Measurements from ENCODE around the gene C12orf43.
A peak's percentile ranks its signal among the peaks of the same experiment; 100 is the strongest.
"Not testable (repeated sequence)": the region's sequence is repeated elsewhere in the genome, so short reads cannot be mapped to it uniquely, and the experiment has no call there.

Gene C12orf43

GRCh38 chr12:121015825-121016766, at the start of gene C12orf43:
Gene C12orf43 (minus strand): TSS chr12:121016487. CDS start chr12:121016474, 13 bp downstream.
- peak; percentile 88 to 94 for DNase-seq

GRCh38 chr12:121065345-121065744, 49.1 kb upstream of the C12orf43 start:
- no peak for DNase-seq

GRCh38 chr12:121064586-121064985, 48.3 kb upstream of the C12orf43 start:
- DNase-seq, result not testable (repeated sequence)

GRCh38 chr12:121064116-121064515, 47.8 kb upstream of the C12orf43 start:
- DNase-seq, result no peak

GRCh38 chr12:121062391-121063045, 46.2 kb upstream of the C12orf43 start:
- DNase-seq, result no peak

GRCh38 chr12:121061831-121062230, 45.5 kb upstream of the C12orf43 start:
- peak in 1 of 2 experiments; percentile 38 for DNase-seq

- DNase-seq, result peak; percentile 17 to 51
Measured at GRCh38 chr12:121060149-121061001, 44.1 kb upstream of the C12orf43 start.

GRCh38 chr12:121059031-121059898, 43.0 kb upstream of the C12orf43 start:
- DNase-seq, result no peak

- no peak for DNase-seq
Measured at GRCh38 chr12:121057794-121058193, 41.5 kb upstream of the C12orf43 start.

- DNase-seq, result no peak
Measured at GRCh38 chr12:121053706-121054105, 37.4 kb upstream of the C12orf43 start.

GRCh38 chr12:121050725-121051124, 34.4 kb upstream of the C12orf43 start:
- DNase-seq, result no peak

- no peak for DNase-seq
Measured at GRCh38 chr12:121048442-121048841, 32.2 kb upstream of the C12orf43 start.

GRCh38 chr12:121047400-121047799, 31.1 kb upstream of the C12orf43 start:
- not testable (repeated sequence) for DNase-seq

GRCh38 chr12:121043067-121043466, 26.8 kb upstream of the C12orf43 start:
- DNase-seq, result no peak

GRCh38 chr12:121038861-121039668, 22.8 kb upstream of the C12orf43 start, which contains the start of gene OASL:
Gene OASL (minus strand): TSS chr12:121039246. CDS start chr12:121038971, 275 bp downstream.
- DNase-seq, result no peak

GRCh38 chr12:121036810-121037326, 20.6 kb upstream of the C12orf43 start:
- DNase-seq, result no peak

GRCh38 chr12:121034616-121035305, 18.5 kb upstream of the C12orf43 start:
- no peak for DNase-seq

- DNase-seq, result no peak
Measured at GRCh38 chr12:121033625-121034349, 17.5 kb upstream of the C12orf43 start.

GRCh38 chr12:121030576-121031212, 14.4 kb upstream of the C12orf43 start:
- peak in 1 of 2 experiments; percentile 40 for DNase-seq

Data from NCI-H524 (cell line).